MCF 10A (cell line): ENCODE results near the gene MDM2. TPM values are rescaled to one million over a fixed set of nuclear protein-coding genes. Genes with fewer than 3 reads are reported as not detected.

Experiments
- BruUV-seq: library from RNA; stranded (reverse); fragments of 400-500 nt; replicated peaks from 2 replicates; lab custom pipeline; 2021; lab: Mats Ljungman, UMichigan
- CTCF ChIA-PET: fragments of 300-600 bp; sonication (Branson Sonifier 250); formaldehyde crosslinking; extraction: SDS; loops from one replicate; lab custom pipeline; 2021; ENCODE audit warnings: antibody characterized with exemption, inconsistent platforms; lab: Yijun Ruan, JAX
- POLR2A ChIA-PET: fragments of 300-600, 350-650 bp; sonication (Branson Sonifier 250); formaldehyde crosslinking; extraction: SDS; loops from one replicate; lab custom pipeline; 2020; ENCODE audit warnings: antibody characterized with exemption, inconsistent platforms; lab: Yijun Ruan, JAX
- DNase-seq: peaks from one replicate; pipeline ENCODE4 v3.0.0-alpha.2; 2018; ENCODE audit not compliant: unreplicated experiment
- H3K27ac Mint-ChIP-seq: one replicate; pipeline ENCODE4 v1.8.0; 2022; ENCODE audit warnings: mild to moderate bottlenecking, low read depth, mixed read lengths; ENCODE audit not compliant: unreplicated experiment
- H3K27me3 Mint-ChIP-seq: one replicate; pipeline ENCODE4 v1.8.0; 2022; ENCODE audit warnings: mixed read lengths; ENCODE audit not compliant: insufficient read depth, unreplicated experiment
- H3K36me3 Mint-ChIP-seq: one replicate; pipeline ENCODE4 v1.8.0; 2022; ENCODE audit warnings: mild to moderate bottlenecking, moderate library complexity, mixed read lengths; ENCODE audit not compliant: insufficient read depth, unreplicated experiment
- H3K4me1 Mint-ChIP-seq: one replicate; pipeline ENCODE4 v1.8.0; 2022; ENCODE audit warnings: mixed read lengths; ENCODE audit not compliant: insufficient read depth, unreplicated experiment
- H3K4me3 Mint-ChIP-seq: one replicate; pipeline ENCODE4 v1.8.0; 2022; ENCODE audit warnings: mild to moderate bottlenecking, moderate library complexity, mixed read lengths; ENCODE audit not compliant: unreplicated experiment
- H3K9me3 Mint-ChIP-seq: one replicate; pipeline ENCODE4 v1.8.0; 2022; ENCODE audit warnings: mixed read lengths; ENCODE audit not compliant: unreplicated experiment
- CTCF ChIP-seq: fragments of 200-600 bp; IDR thresholded peaks from one replicate; pipeline ENCODE4 v1.8.0; 2022; ENCODE audit warnings: antibody characterized with exemption, mild to moderate bottlenecking; ENCODE audit not compliant: unreplicated experiment
- intact Hi-C: fragments of 100-400 bp; cut with micrococcal nuclease; formaldehyde crosslinking; loops from 2 replicates; pipeline ENCODE4 v1.14.1; 2022
- total RNA-seq: library from RNA; stranded (reverse); gene quantifications from 2 replicates; pipeline ENCODE4 v1.2.3, GENCODE V29; 2022

MDM2 gene
- total RNA-seq, 1 experiment from 2014 or later: 383 TPM

DNA sequence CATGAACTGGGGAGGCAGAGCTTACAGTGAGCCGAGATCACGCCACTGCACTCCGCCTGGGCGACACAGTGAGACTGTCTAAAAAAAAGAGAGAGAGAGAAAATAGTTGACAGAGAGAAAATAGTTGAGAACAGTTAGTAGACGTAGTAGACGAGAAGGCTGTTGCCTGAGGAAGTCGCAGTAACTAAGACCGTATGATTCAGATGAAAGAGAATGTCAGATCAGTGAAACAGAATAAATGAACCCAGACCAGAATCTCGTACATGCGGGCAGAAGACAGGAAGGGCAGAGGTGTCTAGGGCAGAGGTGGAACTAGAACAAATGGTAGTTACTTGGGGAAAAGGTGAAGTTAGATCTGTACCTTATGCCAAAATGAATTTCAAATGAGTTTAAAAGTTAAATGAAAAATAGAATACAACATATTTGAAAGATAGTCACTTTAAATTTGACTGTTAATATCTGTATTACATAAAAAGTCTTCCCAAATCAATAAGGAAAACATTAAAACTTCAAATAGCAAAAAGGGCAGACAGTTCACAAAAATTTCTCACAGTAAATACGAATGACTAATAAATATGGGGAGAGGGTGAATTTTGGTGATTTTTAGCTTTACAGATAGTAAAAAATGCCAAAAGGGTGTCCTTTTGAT, 17.7 kb downstream of the MDM2 start:
- no peaks in the 10 kb centered on the region for H3K9me3 Mint-ChIP-seq
- CTCF ChIA-PET: interaction anchor here (1.1 kb wide), 1 partner anchor 14 kb away, joined by 4 read pairs; no protein-coding TSS in a partner anchor
- H3K27ac Mint-ChIP-seq: no peak overlapping the region
- no peak overlapping the region for H3K4me3 Mint-ChIP-seq
- H3K36me3 Mint-ChIP-seq: peaks cover 100% of the 10 kb centered on the region
- intact Hi-C loops: no loop called here
- TF ChIP-seq CTCF: no peak
- no peak for DNase-seq
- H3K4me1 Mint-ChIP-seq: peaks cover 24% of the 10 kb centered on the region
- BruUV-seq: no TSS peak
- POLR2A ChIA-PET: interaction anchor here (0.7 to 3.0 kb wide), 3 partner anchors 8 to 19 kb away, joined by 3 to 23 read pairs (median 4); no protein-coding TSS in a partner anchor
- no peaks in the 10 kb centered on the region for H3K27me3 Mint-ChIP-seq

- H3K27ac Mint-ChIP-seq: no peak overlapping the region
- no peak for DNase-seq
- peaks cover 18% of the 10 kb centered on the region for H3K4me1 Mint-ChIP-seq
- H3K36me3 Mint-ChIP-seq: peaks cover 100% of the 10 kb centered on the region
- no peaks in the 10 kb centered on the region for H3K27me3 Mint-ChIP-seq
- BruUV-seq: no TSS peak
- CTCF ChIA-PET: interaction anchor here (0.6 to 1.0 kb wide), 6 partner anchors 11 to 511 kb away, joined by 3 to 5 read pairs (median 4); no protein-coding TSS in a partner anchor
- intact Hi-C loops: no loop called here
- TF ChIP-seq CTCF: no peak
- POLR2A ChIA-PET: interaction anchor here (0.8 to 1.5 kb wide), 10 partner anchors 8 to 82 kb away, joined by 3 to 11 read pairs (median 4); partner anchors contain the start of genes MDM2 and SLC35E3
- H3K9me3 Mint-ChIP-seq: no peaks in the 10 kb centered on the region
- no peak overlapping the region for H3K4me3 Mint-ChIP-seq
These were observed 20.1 kb downstream of the MDM2 start for GRCh38 chr12:68827895-68828671.

DNA sequence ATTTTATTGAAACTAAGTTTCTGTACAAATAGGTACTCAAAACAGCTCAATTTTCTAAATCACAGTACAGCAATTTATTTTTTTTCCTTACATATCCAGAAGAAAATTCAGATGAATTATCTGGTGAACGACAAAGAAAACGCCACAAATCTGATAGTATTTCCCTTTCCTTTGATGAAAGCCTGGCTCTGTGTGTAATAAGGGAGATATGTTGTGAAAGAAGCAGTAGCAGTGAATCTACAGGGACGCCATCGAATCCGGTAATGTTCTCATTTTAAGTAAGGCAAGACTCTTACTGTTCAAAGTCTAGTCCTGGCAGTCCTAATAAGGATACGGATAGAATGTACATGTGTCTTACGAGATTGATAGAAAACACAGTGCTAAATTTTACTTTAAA, 20.7 kb downstream of the MDM2 start:
- Mint-ChIP-seq H3K4me1 (peaks cover 13% of the 10 kb centered on the region), H3K9me3 (no peaks in the 10 kb centered on the region), H3K27me3 (no peaks in the 10 kb centered on the region), H3K27ac (no peak overlapping the region), H3K36me3 (peaks cover 100% of the 10 kb centered on the region), H3K4me3 (no peak overlapping the region)
- no TSS peak for BruUV-seq
- intact Hi-C loops: no loop called here
- ChIA-PET CTCF (interaction anchor here (0.8 to 1.0 kb wide), 3 partner anchors 12 to 20 kb away, joined by 3 to 5 read pairs (median 4); no protein-coding TSS in a partner anchor), POLR2A (interaction anchor here (0.8 to 1.5 kb wide), 10 partner anchors 8 to 82 kb away, joined by 3 to 11 read pairs (median 4); partner anchors contain the start of genes MDM2 and SLC35E3)
- no peak for TF ChIP-seq CTCF
- no peak for DNase-seq

- H3K4me1 Mint-ChIP-seq: peaks cover 13% of the 10 kb centered on the region
- DNase-seq: no peak
- H3K36me3 Mint-ChIP-seq: peaks cover 100% of the 10 kb centered on the region
- H3K9me3 Mint-ChIP-seq: no peaks in the 10 kb centered on the region
- ChIA-PET CTCF (interaction anchor here (0.6 to 3.5 kb wide), 11 partner anchors 8 to 698 kb away, joined by 3 to 28 read pairs (median 6); no protein-coding TSS in a partner anchor), POLR2A (interaction anchor here (1.2 to 4.1 kb wide), 9 partner anchors 9 to 85 kb away, joined by 4 to 26 read pairs (median 6); partner anchors contain the start of genes MDM2 and SLC35E3)
- BruUV-seq: no TSS peak
- H3K27ac Mint-ChIP-seq: no peak overlapping the region
- TF ChIP-seq CTCF: no peak
- no peak overlapping the region for H3K4me3 Mint-ChIP-seq
- intact Hi-C loops: no loop called here
- H3K27me3 Mint-ChIP-seq: no peaks in the 10 kb centered on the region
These were observed 23.3 kb downstream of the MDM2 start for GRCh38 chr12:68831272-68831671.
